GM12874 (cell line): ENCODE data around the gene PDE7B.

Experiments
- CTCF ChIP-seq: IDR thresholded peaks from 2 replicates; pipeline ENCODE4 v1.5.1; 2011; ENCODE audit warnings: low read depth, mild to moderate bottlenecking, control low read depth, low read length, moderate library complexity; ENCODE audit not compliant: insufficient read depth

PDE7B gene

DNA sequence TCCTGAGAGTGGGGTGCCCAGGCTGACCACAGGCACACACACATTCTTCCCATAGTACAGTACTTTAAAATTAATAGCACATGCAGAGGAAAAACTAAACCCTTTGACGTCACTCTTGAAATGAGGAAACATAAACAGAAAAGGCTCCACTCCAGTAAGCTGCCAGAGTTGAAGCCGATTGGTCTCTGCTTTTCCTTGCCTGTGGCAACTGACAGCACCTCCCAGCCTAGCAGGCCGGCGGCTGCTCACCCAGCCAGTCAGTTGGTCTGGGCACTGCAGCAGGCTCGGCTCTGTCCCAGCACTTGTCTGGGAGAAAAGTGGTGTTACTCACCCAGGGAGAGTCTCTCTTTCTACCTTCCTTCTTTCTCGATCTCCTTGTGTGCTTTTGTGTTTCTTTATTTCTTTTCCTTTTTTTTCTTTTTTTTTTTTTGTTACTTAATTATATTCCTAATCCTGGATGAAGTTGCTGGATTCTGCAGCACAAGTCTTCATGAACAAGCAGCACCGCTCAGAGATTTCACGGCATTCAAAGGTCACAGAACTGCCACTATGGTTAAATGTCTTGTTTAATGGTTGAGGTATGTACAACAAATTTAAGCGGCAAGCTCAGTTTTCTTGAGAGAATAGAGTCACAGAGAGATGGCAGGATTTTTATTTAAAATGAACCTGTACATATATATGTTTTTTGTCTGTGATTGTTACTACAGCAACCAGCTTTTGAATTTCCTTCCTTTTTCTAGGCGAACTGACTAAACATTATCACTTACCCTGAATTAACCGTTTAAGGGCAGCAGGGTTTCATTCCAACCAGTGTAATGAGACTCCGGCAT is at the start of gene PDE7B:
Gene PDE7B (plus strand): TSS at position 260 of the 830 bp plus-strand sequence.
- no peak for TF ChIP-seq CTCF

- TF ChIP-seq CTCF, result no peak
These were observed 49.6 kb upstream of the PDE7B start for GRCh38 chr6:135801755-135802465.

- no peak for TF ChIP-seq CTCF
These were observed 41.0 kb upstream of the PDE7B start for GRCh38 chr6:135810486-135810885.

DNA sequence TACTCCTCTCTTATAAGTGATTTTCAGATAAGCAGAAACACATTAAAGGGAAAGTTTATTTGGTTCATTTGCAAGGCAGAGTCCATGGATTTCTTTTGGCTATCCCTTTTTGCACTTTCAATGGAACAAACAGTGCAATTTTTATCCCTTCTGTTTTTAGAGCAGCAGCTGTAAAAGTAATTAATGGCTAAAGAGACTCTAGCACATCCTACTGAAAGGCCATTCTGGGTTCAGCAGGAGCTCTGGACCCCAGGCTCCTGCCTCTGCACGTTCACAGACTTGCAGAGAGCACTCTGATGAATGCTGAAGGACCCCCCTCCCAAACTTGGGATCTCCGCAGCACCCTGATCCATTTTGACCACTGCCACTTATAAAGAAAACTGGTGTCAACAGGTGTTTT is 40.3 kb upstream of the PDE7B start:
- no peak for TF ChIP-seq CTCF

GRCh38 chr6:135811644-135812526 is 39.6 kb upstream of the PDE7B start:
- TF ChIP-seq CTCF, result no peak

DNA sequence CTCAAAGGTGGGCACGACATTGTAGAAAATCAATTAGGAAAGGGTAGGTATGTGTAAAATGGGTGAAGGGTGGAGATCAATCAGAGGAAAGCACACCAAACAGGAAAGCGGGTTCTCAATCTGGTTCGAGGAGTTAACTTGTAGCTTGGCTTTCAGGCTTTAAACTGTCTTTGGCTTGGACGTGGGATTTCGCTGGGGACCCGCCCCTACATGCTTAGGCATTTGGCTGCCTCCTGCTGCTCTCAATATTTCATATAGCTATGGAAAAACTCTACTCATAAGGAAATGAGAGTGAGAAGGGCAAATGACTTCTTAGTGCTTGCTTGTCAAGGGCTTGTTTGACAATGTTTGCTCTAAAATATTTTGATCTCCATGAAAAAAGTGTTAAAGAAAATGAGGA is 38.1 kb upstream of the PDE7B start:
- TF ChIP-seq CTCF, result no peak

DNA sequence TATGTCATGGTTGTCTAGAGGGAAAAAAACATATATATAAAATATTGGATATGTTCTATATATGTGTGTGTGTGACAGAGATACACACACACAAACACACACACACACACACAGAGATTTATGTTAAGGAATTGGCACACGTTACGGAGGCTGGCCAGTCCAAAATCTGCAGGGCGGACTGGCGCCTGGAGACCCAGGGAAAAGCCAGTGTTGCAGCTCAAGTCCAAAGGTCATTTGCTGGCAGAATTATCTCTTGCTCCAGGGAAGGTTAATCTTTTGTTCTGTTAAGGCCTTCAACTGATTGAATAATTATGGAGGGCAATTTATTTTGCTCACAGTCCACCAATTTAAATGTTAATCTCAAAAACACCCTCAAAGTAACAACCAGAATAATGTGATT is 37.5 kb upstream of the PDE7B start:
- TF ChIP-seq CTCF, result no peak
